Immature natural killer cell (primary cell): ENCODE measurements around the gene LNX2. TPM values are rescaled to one million over a fixed set of nuclear protein-coding genes. Genes with fewer than 3 reads are reported as not detected.
A peak's percentile ranks its signal among the peaks of the same experiment; 100 is the strongest.

Experiments used
- DNase-seq, 3 donors: peaks; one replicate each; pipeline ENCODE4 v3.0.0; 2022; ENCODE audit warnings: mixed read lengths in 1 of 3
- H3K27ac Mint-ChIP-seq, 6 donors: one replicate each; pipeline ENCODE4 v1.8.0; 2020; ENCODE audit warnings: mixed read lengths in 6 of 6, mild to moderate bottlenecking in 5 of 6, inconsistent platforms in 4 of 6, moderate library complexity in 3 of 6
- H3K27me3 Mint-ChIP-seq, 3 donors: one replicate each; pipeline ENCODE4 v1.8.0; 2020 to 2021; ENCODE audit warnings: low read depth in 3 of 3, mild to moderate bottlenecking in 3 of 3, mixed read lengths in 3 of 3, moderate library complexity in 3 of 3, inconsistent platforms in 1 of 3
- H3K36me3 Mint-ChIP-seq, 3 donors: one replicate each; pipeline ENCODE4 v1.8.0; 2020; ENCODE audit warnings: mixed read lengths in 3 of 3, inconsistent platforms in 2 of 3, mild to moderate bottlenecking in 2 of 3
- H3K4me1 Mint-ChIP-seq, 2 donors: one replicate each; pipeline ENCODE4 v1.8.0; 2020; ENCODE audit warnings: inconsistent platforms in 2 of 2, mild to moderate bottlenecking in 2 of 2, mixed read lengths in 2 of 2, moderate library complexity in 1 of 2
- H3K4me3 Mint-ChIP-seq, 5 donors: one replicate each; pipeline ENCODE4 v1.8.0; 2020; ENCODE audit warnings: mild to moderate bottlenecking in 5 of 5, mixed read lengths in 5 of 5, inconsistent platforms in 3 of 5, moderate library complexity in 3 of 5
- H3K9me3 Mint-ChIP-seq, 6 donors: one replicate each; pipeline ENCODE4 v1.8.0; 2020; ENCODE audit warnings: mild to moderate bottlenecking in 6 of 6, mixed read lengths in 6 of 6, inconsistent platforms in 4 of 6, moderate library complexity in 3 of 6
- polyA plus RNA-seq, 3 donors: library from polyadenylated mRNA; unstranded; fragments of 300-500 nt; fragmentation: Illumina TruSeq; gene quantifications; one replicate each; pipeline ENCODE4 v1.2.3, GENCODE V29; 2021

Gene LNX2
- polyA plus RNA-seq, 3 donors from 2014 or later, result 1.5 to 4.0 (median 2.8) TPM

GRCh38 chr13:27619728-27620376 lies 477 bp downstream of the LNX2 start:
- Mint-ChIP-seq H3K36me3 (peaks cover 0 to 4% (median 0%) of the 10 kb centered on the region in 3 donors), H3K4me1 (peaks cover 42 to 62% of the 10 kb centered on the region in 2 donors), H3K27me3 (peaks cover 2 to 16% (median 3%) of the 10 kb centered on the region in 3 donors), H3K9me3 (no peaks in the 10 kb centered on the region), H3K27ac (peak overlapping the region; percentile 75 to 95 (median 92)), H3K4me3 (peak overlapping the region; percentile 92 to 96 (median 94))
- no peak for DNase-seq

- Mint-ChIP-seq H3K27ac (peak overlapping the region; percentile 75 to 95 (median 92)), H3K36me3 (peaks cover 0 to 3% (median 0%) of the 10 kb centered on the region in 3 donors), H3K4me3 (peak overlapping the region; percentile 92 to 96 (median 94)), H3K4me1 (peaks cover 42 to 62% of the 10 kb centered on the region in 2 donors), H3K9me3 (no peaks in the 10 kb centered on the region), H3K27me3 (peaks cover 2 to 16% (median 3%) of the 10 kb centered on the region in 3 donors)
- no peak for DNase-seq
Measured at GRCh38 chr13:27619093-27619727, 1.1 kb downstream of the LNX2 start.

- no peak for DNase-seq
- Mint-ChIP-seq H3K4me3 (peak overlapping the region in 2 of 5 donors; percentile 61 to 94), H3K36me3 (peaks cover 0 to 3% (median 0%) of the 10 kb centered on the region in 3 donors), H3K4me1 (peaks cover 29 to 52% of the 10 kb centered on the region in 2 donors), H3K27ac (peak overlapping the region in 1 of 6 donors; percentile 38), H3K9me3 (no peaks in the 10 kb centered on the region), H3K27me3 (peaks cover 2 to 18% (median 3%) of the 10 kb centered on the region in 3 donors)
Measured at GRCh38 chr13:27617881-27618321, 2.4 kb downstream of the LNX2 start.

- no peak overlapping the region for H3K27ac Mint-ChIP-seq
- H3K4me3 Mint-ChIP-seq, result no peak overlapping the region
- DNase-seq, result no peak
- no peaks in the 10 kb centered on the region for H3K9me3 Mint-ChIP-seq
- peaks cover 0 to 2% (median 0%) of the 10 kb centered on the region in 3 donors for H3K27me3 Mint-ChIP-seq
- peaks cover 13 to 50% of the 10 kb centered on the region in 2 donors for H3K4me1 Mint-ChIP-seq
- H3K36me3 Mint-ChIP-seq, result peaks cover 0 to 3% (median 0%) of the 10 kb centered on the region in 3 donors
Measured at GRCh38 chr13:27613628-27614027, 6.7 kb downstream of the LNX2 start.

DNA sequence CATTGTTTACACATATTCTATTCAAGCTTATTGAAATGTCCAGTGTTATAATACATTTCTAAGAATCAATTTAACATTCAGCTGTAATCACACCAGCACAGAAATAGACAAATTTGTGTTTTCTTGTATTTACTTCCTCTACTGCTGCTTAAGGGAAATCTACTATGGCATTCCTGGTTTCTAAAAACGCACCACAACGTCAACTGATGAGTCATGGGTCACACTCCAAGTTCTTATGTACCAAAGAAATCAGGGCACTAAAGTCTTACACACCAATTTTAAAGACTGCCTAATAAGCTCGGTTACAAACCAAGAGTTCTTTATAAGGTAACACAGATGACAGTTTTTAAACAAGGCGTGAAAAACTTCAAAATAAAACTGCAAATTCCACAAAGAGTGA lies 13.2 kb downstream of the LNX2 start:
- Mint-ChIP-seq H3K36me3 (no peaks in the 10 kb centered on the region), H3K27ac (no peak overlapping the region)

GRCh38 chr13:27605610-27606200 lies 14.6 kb downstream of the LNX2 start:
- Mint-ChIP-seq H3K4me3 (no peak overlapping the region), H3K27me3 (no peaks in the 10 kb centered on the region), H3K36me3 (no peaks in the 10 kb centered on the region), H3K4me1 (peaks cover 26 to 51% of the 10 kb centered on the region in 2 donors), H3K27ac (no peak overlapping the region), H3K9me3 (no peaks in the 10 kb centered on the region)
- DNase-seq, result no peak

More for the DNA sequence above, 13.2 kb downstream of the LNX2 start:
- Mint-ChIP-seq H3K9me3 (no peaks in the 10 kb centered on the region), H3K4me3 (no peak overlapping the region), H3K4me1 (peaks cover 16 to 50% of the 10 kb centered on the region in 2 donors), H3K27me3 (no peaks in the 10 kb centered on the region)
- DNase-seq, result no peak

DNA sequence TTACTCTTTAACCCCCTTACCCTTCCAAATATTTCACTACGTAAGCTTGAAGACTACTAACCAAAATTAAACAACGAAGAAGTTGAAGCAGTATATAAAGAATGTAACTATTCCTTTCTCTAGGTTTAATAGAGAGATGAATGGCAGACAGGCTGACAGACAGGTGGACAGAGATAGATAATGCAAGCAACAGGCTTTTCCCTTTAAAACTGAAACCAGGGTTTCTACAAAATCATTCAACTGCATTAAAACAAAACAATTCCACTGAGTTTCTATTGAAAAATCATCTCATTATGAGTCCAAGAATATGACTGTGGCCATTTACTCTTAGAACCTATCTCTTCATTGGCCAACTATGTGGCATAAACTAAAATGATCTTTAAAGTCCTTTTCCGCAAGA lies 15.2 kb downstream of the LNX2 start:
- Mint-ChIP-seq H3K4me3 (no peak overlapping the region), H3K27ac (no peak overlapping the region), H3K36me3 (no peaks in the 10 kb centered on the region), H3K4me1 (peaks cover 28 to 53% of the 10 kb centered on the region in 2 donors), H3K9me3 (no peaks in the 10 kb centered on the region), H3K27me3 (no peaks in the 10 kb centered on the region)
- no peak for DNase-seq

- no peak overlapping the region for H3K27ac Mint-ChIP-seq
- no peaks in the 10 kb centered on the region for H3K27me3 Mint-ChIP-seq
- H3K4me3 Mint-ChIP-seq, result no peak overlapping the region
- no peaks in the 10 kb centered on the region for H3K36me3 Mint-ChIP-seq
- peaks cover 20 to 43% of the 10 kb centered on the region in 2 donors for H3K4me1 Mint-ChIP-seq
- H3K9me3 Mint-ChIP-seq, result no peaks in the 10 kb centered on the region
- DNase-seq, result no peak
Measured at GRCh38 chr13:27601803-27602202, 18.5 kb downstream of the LNX2 start.

DNA sequence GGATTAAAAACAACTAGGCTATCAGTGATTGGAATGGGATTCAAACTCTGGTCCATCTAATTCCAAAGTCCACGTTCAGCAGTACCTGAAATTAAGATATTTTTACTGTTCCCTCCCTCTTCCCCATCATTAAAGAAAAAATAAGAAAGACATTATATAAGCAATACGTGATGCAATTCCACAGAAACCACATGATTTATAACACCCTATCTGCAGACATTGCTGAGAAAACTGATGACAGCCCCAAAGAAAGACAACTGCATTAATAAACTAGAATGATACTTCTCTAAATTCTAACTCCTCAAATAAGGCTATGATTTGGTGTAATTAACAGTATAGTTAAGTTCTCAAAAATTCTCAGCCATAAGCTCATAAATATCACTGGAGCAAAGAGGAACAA lies 19.1 kb downstream of the LNX2 start:
- Mint-ChIP-seq H3K4me3 (no peak overlapping the region), H3K36me3 (no peaks in the 10 kb centered on the region), H3K4me1 (peaks cover 20 to 37% of the 10 kb centered on the region in 2 donors), H3K27ac (peak overlapping the region in 1 of 6 donors; percentile 6), H3K9me3 (no peaks in the 10 kb centered on the region), H3K27me3 (no peaks in the 10 kb centered on the region)
- no peak for DNase-seq

DNA sequence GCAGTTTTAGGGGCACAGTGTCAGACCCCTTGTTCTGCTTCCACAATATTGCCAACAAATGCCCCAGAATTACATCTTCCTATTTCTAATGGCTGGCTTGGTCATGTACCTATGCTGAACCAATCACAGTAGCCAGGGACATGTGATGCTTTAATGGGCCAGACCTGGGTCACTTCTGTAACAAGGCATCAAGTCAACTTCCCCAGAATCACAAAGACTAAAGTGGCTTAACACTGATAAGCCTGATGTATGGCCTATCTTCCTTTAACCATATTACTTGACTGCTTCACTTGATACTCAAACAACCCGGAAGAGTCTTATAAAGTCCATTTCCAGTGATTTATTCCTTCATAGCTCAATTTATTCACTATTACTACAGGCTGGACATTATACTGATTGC lies 19.6 kb downstream of the LNX2 start:
- H3K27ac Mint-ChIP-seq, result peak overlapping the region in 1 of 6 donors; percentile 6

GRCh38 chr13:27599845-27600553 lies 20.3 kb downstream of the LNX2 start:
- Mint-ChIP-seq H3K27me3 (no peaks in the 10 kb centered on the region), H3K4me3 (no peak overlapping the region), H3K4me1 (peaks cover 20 to 30% of the 10 kb centered on the region in 2 donors), H3K9me3 (no peaks in the 10 kb centered on the region), H3K36me3 (no peaks in the 10 kb centered on the region), H3K27ac (no peak overlapping the region)
- no peak for DNase-seq

More for the DNA sequence above, 19.6 kb downstream of the LNX2 start:
- Mint-ChIP-seq H3K36me3 (no peaks in the 10 kb centered on the region), H3K27me3 (no peaks in the 10 kb centered on the region), H3K9me3 (no peaks in the 10 kb centered on the region), H3K4me1 (peaks cover 20 to 32% of the 10 kb centered on the region in 2 donors), H3K4me3 (no peak overlapping the region)
- DNase-seq, result no peak

DNA sequence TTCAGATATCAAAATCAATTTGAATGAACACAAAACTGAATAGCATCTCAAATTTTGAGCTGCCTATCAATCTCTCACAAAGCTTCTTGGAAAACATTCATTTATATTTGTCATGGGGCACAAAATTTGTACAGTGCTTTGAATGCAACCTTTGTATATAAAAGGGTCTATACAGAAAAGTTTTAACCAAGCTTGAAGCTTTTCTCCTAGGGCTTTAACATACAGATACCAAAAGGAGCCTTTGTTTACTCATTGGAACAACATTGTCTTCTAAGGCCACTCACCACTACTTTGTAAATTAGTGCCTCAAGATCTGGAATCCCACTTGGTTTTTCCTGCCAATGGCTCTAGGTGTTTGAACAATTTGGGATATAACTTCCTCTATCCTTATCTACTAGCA lies 21.2 kb downstream of the LNX2 start:
- Mint-ChIP-seq H3K9me3 (no peaks in the 10 kb centered on the region), H3K4me3 (no peak overlapping the region), H3K4me1 (peaks cover 18 to 27% of the 10 kb centered on the region in 2 donors), H3K27ac (no peak overlapping the region), H3K36me3 (no peaks in the 10 kb centered on the region), H3K27me3 (no peaks in the 10 kb centered on the region)
- no peak for DNase-seq

GRCh38 chr13:27595055-27595811 lies 25.1 kb downstream of the LNX2 start:
- DNase-seq, result no peak
- no peaks in the 10 kb centered on the region for H3K9me3 Mint-ChIP-seq
- no peaks in the 10 kb centered on the region for H3K36me3 Mint-ChIP-seq
- H3K4me3 Mint-ChIP-seq, result no peak overlapping the region
- no peaks in the 10 kb centered on the region for H3K27me3 Mint-ChIP-seq
- H3K4me1 Mint-ChIP-seq, result peaks cover 0 to 4% of the 10 kb centered on the region in 2 donors
- no peak overlapping the region for H3K27ac Mint-ChIP-seq
